ENCODE measurements around the gene NXN. TPM values are rescaled to one million over a fixed set of nuclear protein-coding genes. Genes with fewer than 3 reads are reported as not detected.

Gene NXN
- total and polyA plus RNA-seq, 2 donors (not counting 1 experiment from before 2014, with no cell fraction given): 0.04 to 0.17 TPM

- CTCF ChIA-PET: no interaction called here
- Histone ChIP-seq H3K27ac (ENCODE audit: low read length in 2 of 2) (no peak overlapping the region), H2AFZ (ENCODE audit: insufficient read depth, low read depth, low read length, poor library complexity, severe bottlenecking) (no peak overlapping the region), H3K4me2 (replicated peaks; ENCODE audit: low read depth, low read length, poor library complexity, severe bottlenecking) (no peak overlapping the region), H3K4me1 (ENCODE audit: control insufficient read depth in 2 of 2, insufficient read depth in 2 of 2, low read length in 2 of 2) (no peaks in the 10 kb centered on the region), H3K79me2 (ENCODE audit: control insufficient read depth, insufficient read depth, low read length) (no peaks in the 10 kb centered on the region), H4K20me1 (ENCODE audit: control insufficient read depth, insufficient read depth, low read length, poor library complexity, severe bottlenecking) (no peaks in the 10 kb centered on the region), H3K9ac (ENCODE audit: low read length) (no peak overlapping the region), H3K9me3 (ENCODE audit: control extremely low read depth in 1 of 3, control insufficient read depth in 2 of 3, insufficient read depth in 1 of 3, low read length in 2 of 3) (no peaks in the 10 kb centered on the region), H3K36me3 (replicated peaks in 1 of 2; ENCODE audit: control extremely low read depth in 1 of 2, control insufficient read depth in 1 of 2, extremely low read depth in 1 of 2, insufficient read depth in 2 of 2, low read length in 1 of 2) (peaks cover 0 to 34% of the 10 kb centered on the region in 2 experiments), H3K4me3 (ENCODE audit: control extremely low read depth in 1 of 5, extremely low read depth in 1 of 5, insufficient read depth in 1 of 5, low read depth in 2 of 5, low read length in 4 of 5) (no peak overlapping the region), H3K27me3 (replicated peaks in 1 of 4; ENCODE audit: control extremely low read depth in 1 of 4, control insufficient read depth in 3 of 4, insufficient read depth in 4 of 4, low read length in 3 of 4) (no peaks in the 10 kb centered on the region)
- no peak for DNase-seq
- TF ChIP-seq EZH2 (IDR thresholded peaks at IDR 0.05; ENCODE audit: borderline replicate concordance, insufficient read depth, low read depth, low read length, poor library complexity, severe bottlenecking) (no peak), CTCF (IDR thresholded peaks at IDR 0.05) (no peak)
- intact Hi-C loops (cut with micrococcal nuclease): no loop called here
- Mint-ChIP-seq H3K4me1 (no peaks in the 10 kb centered on the region), H3K4me3 (no peak overlapping the region), H3K27ac (no peak overlapping the region), H3K27me3 (no peaks in the 10 kb centered on the region), H3K9me3 (ENCODE audit: insufficient read depth) (no peaks in the 10 kb centered on the region)
- WGBS (ENCODE audit: insufficient coverage): 87% methylated on average over 22 of the region's 30 CpGs
- ATAC-seq (ENCODE audit: low read depth): no peak
- POLR2A ChIA-PET: no interaction called here
These were observed 33.5 kb upstream of the NXN start for GRCh38 chr17:1012823-1013728.

Data from B cell (primary cell).